HL-60 (cell line): Measurements from ENCODE around the gene DNAJA3.

Experiments used
- CTCF ChIP-seq: IDR thresholded peaks from one replicate; pipeline ENCODE4 v1.5.1; 2011; ENCODE audit warnings: low read length, control low read depth, inconsistent platforms; ENCODE audit not compliant: insufficient read depth
- GABPA ChIP-seq: IDR thresholded peaks from 2 replicates; pipeline ENCODE4 v1.6.1; 2012; ENCODE audit warnings: low read depth
- POLR2AphosphoS5 ChIP-seq: IDR thresholded peaks from 2 replicates; pipeline ENCODE4 v1.6.1; 2012; ENCODE audit warnings: low read depth
- TF ChIP-seq, protein P1 (sequence below): IDR thresholded peaks from 2 replicates; pipeline ENCODE4 v1.6.1; 2012; ENCODE audit warnings: low read depth; ENCODE audit not compliant: insufficient replicate concordance

- no peak for TF ChIP-seq CTCF
- no peak for TF ChIP-seq GABPA
- TF ChIP-seq, protein P1, sequence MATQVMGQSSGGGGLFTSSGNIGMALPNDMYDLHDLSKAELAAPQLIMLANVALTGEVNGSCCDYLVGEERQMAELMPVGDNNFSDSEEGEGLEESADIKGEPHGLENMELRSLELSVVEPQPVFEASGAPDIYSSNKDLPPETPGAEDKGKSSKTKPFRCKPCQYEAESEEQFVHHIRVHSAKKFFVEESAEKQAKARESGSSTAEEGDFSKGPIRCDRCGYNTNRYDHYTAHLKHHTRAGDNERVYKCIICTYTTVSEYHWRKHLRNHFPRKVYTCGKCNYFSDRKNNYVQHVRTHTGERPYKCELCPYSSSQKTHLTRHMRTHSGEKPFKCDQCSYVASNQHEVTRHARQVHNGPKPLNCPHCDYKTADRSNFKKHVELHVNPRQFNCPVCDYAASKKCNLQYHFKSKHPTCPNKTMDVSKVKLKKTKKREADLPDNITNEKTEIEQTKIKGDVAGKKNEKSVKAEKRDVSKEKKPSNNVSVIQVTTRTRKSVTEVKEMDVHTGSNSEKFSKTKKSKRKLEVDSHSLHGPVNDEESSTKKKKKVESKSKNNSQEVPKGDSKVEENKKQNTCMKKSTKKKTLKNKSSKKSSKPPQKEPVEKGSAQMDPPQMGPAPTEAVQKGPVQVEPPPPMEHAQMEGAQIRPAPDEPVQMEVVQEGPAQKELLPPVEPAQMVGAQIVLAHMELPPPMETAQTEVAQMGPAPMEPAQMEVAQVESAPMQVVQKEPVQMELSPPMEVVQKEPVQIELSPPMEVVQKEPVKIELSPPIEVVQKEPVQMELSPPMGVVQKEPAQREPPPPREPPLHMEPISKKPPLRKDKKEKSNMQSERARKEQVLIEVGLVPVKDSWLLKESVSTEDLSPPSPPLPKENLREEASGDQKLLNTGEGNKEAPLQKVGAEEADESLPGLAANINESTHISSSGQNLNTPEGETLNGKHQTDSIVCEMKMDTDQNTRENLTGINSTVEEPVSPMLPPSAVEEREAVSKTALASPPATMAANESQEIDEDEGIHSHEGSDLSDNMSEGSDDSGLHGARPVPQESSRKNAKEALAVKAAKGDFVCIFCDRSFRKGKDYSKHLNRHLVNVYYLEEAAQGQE: no peak
- TF ChIP-seq POLR2AphosphoS5: no peak
Observed at GRCh38 chr16:4488499-4488967, 62.9 kb downstream of the DNAJA3 start.
